SKM-1 treated with dmso at 0.1 percent for 144 hours (cell line): Measurements from ENCODE around the gene BCKDHB.
A peak's percentile ranks its signal among the peaks of the same experiment; 100 is the strongest.
"Not testable (repeated sequence)": the region's sequence is repeated elsewhere in the genome, so short reads cannot be mapped to it uniquely, and the experiment has no call there.

Source experiments
- DNase-seq: peaks from one replicate; lab custom pipeline; 2025; ENCODE audit not compliant: unreplicated experiment; lab: John Stamatoyannopoulos, UW

Gene BCKDHB

DNA sequence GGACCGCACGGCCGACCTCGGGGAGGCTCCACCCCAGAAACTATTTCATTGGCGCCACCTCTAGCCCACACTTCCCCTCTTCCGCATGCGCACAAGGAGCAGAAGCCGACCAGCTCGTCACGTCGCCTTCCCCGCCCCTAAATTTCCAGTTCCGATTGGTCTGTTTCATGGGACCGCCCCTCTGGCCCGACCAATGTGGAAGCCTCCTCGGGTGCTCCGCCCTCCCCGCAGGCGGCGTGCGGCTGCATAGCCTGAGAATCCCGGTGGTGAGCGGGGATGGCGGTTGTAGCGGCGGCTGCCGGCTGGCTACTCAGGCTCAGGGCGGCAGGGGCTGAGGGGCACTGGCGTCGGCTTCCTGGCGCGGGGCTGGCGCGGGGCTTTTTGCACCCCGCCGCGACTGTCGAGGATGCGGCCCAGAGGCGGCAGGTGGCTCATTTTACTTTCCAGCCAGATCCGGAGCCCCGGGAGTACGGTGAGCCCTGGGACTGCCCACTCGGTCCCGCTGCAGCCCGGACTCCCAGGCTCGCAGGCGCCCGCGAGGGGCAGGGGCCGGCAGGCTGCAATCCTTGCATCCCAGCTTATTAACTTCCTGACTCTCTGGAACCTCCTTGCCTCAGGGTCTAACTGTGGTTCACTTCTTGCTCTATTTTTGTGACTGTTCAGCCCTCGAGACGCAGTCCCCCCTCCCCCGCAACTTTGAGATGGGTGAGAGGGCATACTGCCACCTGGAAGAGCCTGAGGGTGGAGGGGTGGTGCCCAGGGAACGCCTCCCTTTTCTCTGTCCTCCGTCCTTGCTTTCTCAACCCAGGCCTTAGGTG, at the start of gene BCKDHB:
Gene BCKDHB, plus strand, starts transcription at position 254 of the 818 bp plus-strand sequence. Its CDS starts 23 bp downstream, at position 277.
- peak; percentile 97 for DNase-seq

DNA sequence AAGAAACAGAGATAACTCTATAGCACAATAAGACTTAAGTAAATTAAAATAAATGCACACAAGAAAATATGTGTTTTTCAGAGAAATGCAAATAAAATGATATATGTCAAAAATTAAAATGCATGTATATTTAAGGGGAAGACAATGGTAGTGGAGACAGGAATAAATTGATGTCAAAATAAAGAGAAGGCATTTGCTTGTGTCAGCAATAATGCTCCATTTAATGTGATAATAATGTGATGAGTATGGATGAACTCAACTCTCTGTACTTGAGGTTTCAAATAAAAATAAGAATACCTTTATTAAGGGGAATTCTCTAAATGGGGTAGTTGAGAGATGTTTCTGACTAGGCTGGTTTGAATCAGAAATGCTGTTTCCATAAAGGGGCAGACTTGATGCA, 45.7 kb upstream of the BCKDHB start:
- no peak for DNase-seq

DNA sequence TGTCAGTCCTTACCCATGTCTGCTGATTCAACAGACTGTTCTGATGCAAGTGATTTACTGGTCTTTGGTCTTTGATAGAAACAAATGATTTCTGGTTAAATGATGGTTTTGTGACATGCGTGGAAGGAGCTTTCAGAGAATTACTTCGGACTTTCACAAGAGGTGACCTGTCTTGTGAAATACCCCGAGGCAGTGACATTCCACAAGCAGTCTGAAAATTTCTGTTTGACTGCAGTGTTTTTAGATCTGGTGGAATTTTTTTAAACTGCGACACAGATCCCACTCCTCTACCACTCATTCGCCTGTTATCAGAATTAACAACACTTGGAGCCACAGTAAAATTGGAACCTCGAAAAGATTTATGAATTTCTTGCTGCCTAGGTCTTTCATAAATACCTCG, 38.3 kb upstream of the BCKDHB start:
- DNase-seq: not testable (repeated sequence)

DNA sequence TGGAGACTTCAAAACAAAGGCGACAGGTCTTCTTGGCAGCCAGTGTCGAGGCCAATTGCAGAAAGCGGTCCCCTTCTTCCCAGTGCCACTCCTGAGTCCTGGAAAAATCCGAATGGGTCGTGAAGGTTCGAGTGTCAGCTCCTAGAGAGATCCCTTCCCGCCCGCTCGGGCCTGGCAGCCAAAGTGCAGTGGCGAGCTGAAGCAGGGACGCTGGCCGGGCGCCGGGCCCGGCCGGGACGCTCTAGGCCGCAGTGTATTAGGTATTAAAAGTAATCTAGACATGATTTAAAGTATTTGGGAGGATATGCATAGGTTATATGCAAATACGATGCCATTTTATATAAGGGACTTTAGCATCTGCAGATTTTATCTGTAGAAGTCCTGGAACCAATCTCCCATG, 36.0 kb upstream of the BCKDHB start:
- not testable (repeated sequence) for DNase-seq

- no peak for DNase-seq
These were observed 29.4 kb upstream of the BCKDHB start for GRCh38 chr6:80077067-80077466.

DNA sequence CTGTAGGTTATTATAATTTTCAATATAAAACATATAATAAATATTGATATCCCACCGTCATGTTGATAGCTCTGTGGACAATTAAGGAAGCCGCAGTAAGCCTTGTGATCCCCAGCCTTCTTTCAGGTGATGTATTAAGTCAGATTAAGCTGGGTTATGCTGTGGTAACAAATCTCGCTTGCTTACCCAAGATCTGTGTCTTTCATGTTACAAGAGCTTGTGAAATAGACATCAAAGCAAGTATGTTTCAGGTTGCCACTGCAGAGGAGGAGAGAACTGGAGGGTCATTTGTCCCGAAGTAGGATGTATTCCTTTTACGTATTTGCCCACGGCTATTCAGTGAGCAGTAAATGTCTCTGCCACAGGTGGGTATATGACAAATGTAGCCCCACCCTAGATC, 17.8 kb upstream of the BCKDHB start:
- no peak for DNase-seq

DNA sequence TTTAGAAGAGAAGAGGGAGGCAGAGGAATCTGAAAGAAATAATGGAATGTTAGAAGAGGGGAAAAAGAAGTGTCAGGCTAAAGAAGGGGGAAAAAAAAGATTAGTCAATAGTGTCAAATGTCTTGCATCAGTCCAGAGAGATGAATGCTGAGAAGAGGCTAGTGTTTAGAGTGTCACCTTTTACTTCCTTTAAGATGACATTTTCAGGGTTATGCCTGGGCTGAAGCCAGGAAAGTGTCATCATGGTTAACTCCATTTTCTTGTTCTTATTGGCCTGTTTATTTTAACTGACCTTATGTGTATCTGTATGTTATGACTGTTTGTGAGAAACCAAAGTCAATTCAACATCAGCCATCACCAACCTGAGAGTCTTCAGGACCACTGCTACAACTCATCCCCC, 15.0 kb upstream of the BCKDHB start:
- DNase-seq: no peak

DNA sequence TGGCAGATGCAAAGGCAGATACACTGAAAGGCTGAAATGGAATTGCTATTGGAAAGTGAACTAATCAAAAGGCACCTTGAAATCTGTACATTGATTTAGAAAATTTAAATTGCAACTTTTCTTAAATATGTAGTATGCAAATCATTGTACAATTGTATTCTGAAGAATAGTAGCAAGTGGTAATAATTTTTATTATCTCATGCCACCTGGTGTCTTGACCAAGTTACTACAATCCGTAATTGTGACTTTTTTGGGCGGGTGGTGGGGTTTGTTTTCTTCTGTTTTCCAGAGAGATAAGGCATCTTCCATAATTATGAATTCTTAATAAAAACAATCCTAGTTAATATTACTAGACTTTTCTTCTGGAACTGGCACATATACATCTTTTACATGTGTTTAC, 12.5 kb upstream of the BCKDHB start:
- DNase-seq: peak; percentile 17

- DNase-seq: no peak
These were observed 10.9 kb upstream of the BCKDHB start for GRCh38 chr6:80095600-80095999.

DNA sequence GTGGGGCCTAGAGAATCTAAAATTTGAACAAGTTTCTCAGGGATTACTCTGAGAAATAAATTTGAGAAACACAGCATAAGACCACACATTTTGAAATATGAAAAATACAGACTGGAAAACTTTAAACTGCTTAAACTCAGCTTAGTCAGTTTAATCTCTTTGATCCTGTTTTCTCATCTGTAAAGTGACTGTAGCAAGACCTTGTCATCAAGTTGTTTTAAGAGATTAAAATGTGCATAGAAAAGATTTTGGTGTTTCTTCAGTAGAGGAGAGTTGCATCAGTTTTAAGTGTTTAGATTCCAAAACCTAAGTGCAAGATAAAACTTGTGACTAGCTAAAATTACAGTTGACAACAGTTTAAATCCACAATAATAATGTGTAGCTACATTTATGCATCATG, 8.1 kb upstream of the BCKDHB start:
- DNase-seq: no peak

DNA sequence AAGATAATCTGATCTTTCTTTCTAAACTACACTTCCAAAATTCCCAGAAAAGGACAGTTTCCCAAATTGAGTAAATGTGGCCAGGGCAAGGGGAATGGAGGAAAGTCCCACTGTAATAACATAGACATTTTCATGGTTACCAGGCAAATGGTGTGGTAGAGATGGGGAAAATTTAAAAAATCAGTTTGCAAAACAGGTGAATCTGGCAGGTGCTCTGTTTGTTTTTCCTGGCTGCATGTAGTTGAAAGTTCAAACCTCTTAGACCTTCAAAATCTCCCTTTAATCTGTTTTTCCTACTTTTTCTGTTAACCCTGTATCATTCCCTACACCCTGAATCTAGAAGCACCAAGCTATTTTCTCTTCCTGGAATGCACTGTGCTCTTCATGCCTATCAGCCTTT, 2.0 kb upstream of the BCKDHB start:
- DNase-seq: no peak

- no peak for DNase-seq
These were observed 476 bp upstream of the BCKDHB start for GRCh38 chr6:80105972-80106417.

GRCh38 chr6:80122576-80122975, 16.1 kb downstream of the BCKDHB start:
- DNase-seq: not testable (repeated sequence)

DNA sequence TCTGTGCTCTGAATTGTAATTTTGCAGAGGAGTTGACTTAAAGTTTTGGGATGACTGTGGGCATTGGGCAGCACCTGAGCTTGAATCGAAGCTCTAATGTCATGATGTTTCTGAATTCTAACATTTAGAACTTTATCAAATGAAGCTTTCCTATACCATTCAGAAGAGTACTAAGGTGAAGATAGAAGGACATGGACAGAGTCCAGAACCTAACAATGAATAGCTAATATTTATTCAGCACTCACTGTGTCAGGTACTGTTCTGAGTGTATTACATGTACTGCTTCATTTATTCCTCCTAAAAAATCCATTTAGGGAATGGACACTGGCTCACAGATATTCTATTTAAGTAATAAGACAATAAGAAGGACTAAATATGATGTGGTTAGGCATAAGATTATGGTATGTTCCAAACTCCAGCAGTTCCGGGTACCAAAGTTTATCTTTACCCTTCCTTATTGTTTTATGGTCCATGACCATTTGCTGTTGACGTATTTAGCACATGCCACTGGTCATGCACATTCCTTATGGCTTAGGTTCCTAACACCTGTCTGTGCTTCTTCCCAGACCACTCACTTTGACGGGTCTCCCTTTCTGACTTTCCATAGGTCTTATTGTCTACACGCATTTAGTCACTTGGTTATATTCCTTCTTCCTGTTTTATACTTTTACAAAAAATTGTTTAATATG, 20.3 kb downstream of the BCKDHB start:
- no peak for DNase-seq

- DNase-seq: no peak
These were observed 23.0 kb downstream of the BCKDHB start for GRCh38 chr6:80129485-80129884.

GRCh38 chr6:80133020-80133419, 26.5 kb downstream of the BCKDHB start:
- DNase-seq: no peak

DNA sequence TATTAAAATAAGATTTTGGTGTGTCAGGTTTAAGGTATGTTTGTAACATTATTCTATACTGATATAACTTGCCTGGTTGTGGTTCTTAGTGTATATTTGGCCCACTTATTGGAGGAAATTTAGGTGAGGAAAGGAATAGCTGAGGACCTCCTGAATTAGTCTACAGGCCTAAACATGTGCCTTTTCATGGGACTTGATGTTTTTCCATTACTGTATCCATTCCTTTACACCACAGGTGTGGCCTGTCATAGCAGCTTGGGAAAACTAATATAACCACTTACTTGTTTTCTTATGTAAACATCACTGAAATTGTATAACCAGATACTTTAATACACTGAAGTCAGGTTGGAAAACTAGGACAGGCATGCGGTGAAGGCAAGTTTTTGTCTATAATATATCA, 27.6 kb downstream of the BCKDHB start:
- DNase-seq: no peak

GRCh38 chr6:80142586-80142985, 36.1 kb downstream of the BCKDHB start:
- no peak for DNase-seq

- DNase-seq: no peak
These were observed 37.0 kb downstream of the BCKDHB start for GRCh38 chr6:80143419-80143937.

DNA sequence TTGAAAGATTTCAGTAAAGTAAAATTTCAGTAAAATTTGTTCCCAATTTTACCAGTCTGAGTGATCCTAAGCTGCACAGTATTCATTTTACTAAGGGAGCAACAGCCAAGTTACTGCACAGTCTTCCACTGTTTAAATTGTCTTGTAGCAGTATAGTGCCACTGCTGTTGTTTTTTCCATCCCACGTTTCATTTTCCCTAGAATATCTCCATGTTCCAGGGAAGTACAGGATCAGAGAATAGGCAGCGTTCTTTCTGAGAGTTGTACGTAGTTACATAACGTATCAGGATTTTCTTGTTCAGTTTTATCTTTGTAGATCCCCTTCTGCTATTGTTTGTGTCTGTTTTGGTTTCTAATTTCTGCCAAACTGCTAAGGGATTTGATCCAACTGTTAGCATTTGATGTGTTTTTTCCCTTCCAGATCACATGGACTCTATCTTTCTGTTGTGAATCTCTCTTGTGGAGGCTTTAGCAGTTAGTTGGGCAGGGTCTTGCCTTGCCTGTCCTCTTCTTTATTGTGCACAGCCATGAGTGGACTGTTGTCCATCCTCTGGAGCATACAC, 38.4 kb downstream of the BCKDHB start:
- no peak for DNase-seq

DNA sequence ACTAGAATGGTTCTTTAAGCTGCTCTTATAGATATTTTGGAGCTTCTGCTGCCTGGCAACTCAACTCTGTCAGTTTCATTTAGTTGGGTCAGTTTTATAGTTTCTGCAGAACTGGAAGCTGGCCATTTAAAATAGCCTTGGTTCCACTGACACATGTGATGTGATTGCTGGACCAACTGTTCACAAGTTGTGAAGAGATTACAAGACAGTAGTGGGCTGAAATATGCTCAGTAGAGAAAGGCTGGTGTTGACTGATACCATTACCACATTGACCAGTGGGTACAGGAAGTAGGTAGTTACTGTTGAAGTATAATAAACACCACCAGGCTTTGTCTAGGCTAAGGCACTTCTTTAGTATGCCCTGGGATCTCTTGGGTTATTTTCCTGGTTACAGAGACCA, 39.0 kb downstream of the BCKDHB start:
- DNase-seq: no peak

- no peak for DNase-seq
These were observed 39.5 kb downstream of the BCKDHB start for GRCh38 chr6:80145921-80146320.
